NCI-H2227 (cell line): ENCODE results near the gene CGNL1.

Experiments used
- DNase-seq: peaks from one replicate; lab custom pipeline; 2025; ENCODE audit not compliant: unreplicated experiment; lab: John Stamatoyannopoulos, UW

The CGNL1 gene

GRCh38 chr15:57384024-57384423, 7.7 kb downstream of the CGNL1 start:
- no peak for DNase-seq

- DNase-seq = no peak
Observed at GRCh38 chr15:57384816-57385215, 8.5 kb downstream of the CGNL1 start.

GRCh38 chr15:57385923-57386390, 9.7 kb downstream of the CGNL1 start:
- no peak for DNase-seq

GRCh38 chr15:57386976-57387375, 10.7 kb downstream of the CGNL1 start:
- no peak for DNase-seq

- DNase-seq = peak; percentile 69
Observed at GRCh38 chr15:57387564-57388076, 11.3 kb downstream of the CGNL1 start.

GRCh38 chr15:57388464-57388863, 12.2 kb downstream of the CGNL1 start:
- no peak for DNase-seq

GRCh38 chr15:57389991-57390390, 13.7 kb downstream of the CGNL1 start:
- DNase-seq = no peak

- no peak for DNase-seq
Observed at GRCh38 chr15:57390583-57390982, 14.3 kb downstream of the CGNL1 start.

- DNase-seq = no peak
Observed at GRCh38 chr15:57391537-57391936, 15.2 kb downstream of the CGNL1 start.

GRCh38 chr15:57393061-57393460, 16.8 kb downstream of the CGNL1 start:
- DNase-seq = no peak

GRCh38 chr15:57395292-57395691, 19.0 kb downstream of the CGNL1 start:
- no peak for DNase-seq

GRCh38 chr15:57398336-57398735, 22.0 kb downstream of the CGNL1 start:
- no peak for DNase-seq

- no peak for DNase-seq
Observed at GRCh38 chr15:57401546-57401945, 25.2 kb downstream of the CGNL1 start.

- no peak for DNase-seq
Observed at GRCh38 chr15:57403017-57403416, 26.7 kb downstream of the CGNL1 start.

GRCh38 chr15:57403566-57404325, 27.4 kb downstream of the CGNL1 start:
- no peak for DNase-seq

- DNase-seq = no peak
Observed at GRCh38 chr15:57405133-57405532, 28.8 kb downstream of the CGNL1 start.

GRCh38 chr15:57406062-57406772, 29.9 kb downstream of the CGNL1 start:
- no peak for DNase-seq

GRCh38 chr15:57410373-57410772, 34.1 kb downstream of the CGNL1 start:
- no peak for DNase-seq

- no peak for DNase-seq
Observed at GRCh38 chr15:57411945-57412768, 35.9 kb downstream of the CGNL1 start.

GRCh38 chr15:57415602-57416001, 39.3 kb downstream of the CGNL1 start:
- no peak for DNase-seq

- DNase-seq = no peak
Observed at GRCh38 chr15:57418635-57419034, 42.3 kb downstream of the CGNL1 start.
